OCI-LY7 (cell line): ENCODE results near the gene USP43. TPM values are rescaled to one million over a fixed set of nuclear protein-coding genes. Genes with fewer than 3 reads are reported as not detected.

Experiments used
- BruUV-seq: library from RNA; stranded (reverse); fragments of 400-500 nt; replicated peaks from 2 replicates; lab custom pipeline; 2021; lab: Mats Ljungman, UMichigan
- CTCF ChIA-PET: fragments of 300-600 bp; sonication (Branson Sonifier 250); formaldehyde crosslinking; loops from one replicate; lab custom pipeline; 2022; ENCODE audit warnings: antibody characterized with exemption; ENCODE audit not compliant: unreplicated experiment; lab: Charles Lee
- POLR2A ChIA-PET: fragments of 300-600 bp; sonication (Branson Sonifier 250); formaldehyde crosslinking; loops from one replicate; lab custom pipeline; 2022; ENCODE audit warnings: antibody characterized with exemption; lab: Charles Lee
- DNase-seq: peaks from one replicate; pipeline ENCODE4 v3.0.0-alpha.2; 2015; ENCODE audit warnings: low spot score
- H2AFZ ChIP-seq: fragments of 200-600 bp; sonication (generic), shearing (Covaris generic); 2 replicates; pipeline ENCODE4 v1.6.1; 2014; ENCODE audit warnings: mild to moderate bottlenecking, antibody characterized with exemption, low read length, moderate library complexity
- H3K27ac ChIP-seq: fragments of 200-600 bp; sonication (generic); 2 replicates; pipeline ENCODE4 v1.5.1; 2014; ENCODE audit warnings: mixed run types, low read depth, mild to moderate bottlenecking, moderate library complexity, low read length, inconsistent platforms; ENCODE audit not compliant: poor library complexity, severe bottlenecking
- H3K36me3 ChIP-seq: fragments of 200-600 bp; sonication (generic); 2 replicates; pipeline ENCODE4 v1.6.1; 2014; ENCODE audit warnings: mild to moderate bottlenecking, antibody characterized with exemption, low read length, moderate library complexity, mixed read lengths; ENCODE audit not compliant: insufficient read depth
- H3K4me1 ChIP-seq: fragments of 200-600 bp; sonication (generic); 2 replicates; pipeline ENCODE4 v1.5.1; 2014; ENCODE audit warnings: mild to moderate bottlenecking, low read length; ENCODE audit not compliant: insufficient read depth, poor library complexity, severe bottlenecking
- H3K4me2 ChIP-seq: fragments of 200-600 bp; sonication (generic); 2 replicates; pipeline ENCODE4 v1.6.1; 2014; ENCODE audit warnings: mild to moderate bottlenecking, low read length
- H3K4me3 ChIP-seq: fragments of 200-600 bp; sonication (generic); 2 replicates; pipeline ENCODE4 v1.5.1; 2014; ENCODE audit warnings: mild to moderate bottlenecking, low read depth, low read length; ENCODE audit not compliant: poor library complexity, severe bottlenecking
- H3K79me2 ChIP-seq: fragments of 200-600 bp; sonication (generic); 2 replicates; pipeline ENCODE4 v1.6.1; 2016; ENCODE audit warnings: low read depth, mild to moderate bottlenecking, low read length, moderate library complexity, mixed read lengths; ENCODE audit not compliant: insufficient read depth
- H3K9me2 ChIP-seq: fragments of 200-600 bp; sonication (generic); 2 replicates; pipeline ENCODE4 v1.6.1; 2016; ENCODE audit warnings: mild to moderate bottlenecking, low read length, mixed read lengths; ENCODE audit not compliant: insufficient read depth
- H3K9me3 ChIP-seq: fragments of 200-600 bp; sonication (generic); 2 replicates; pipeline ENCODE4 v1.6.1; 2014; ENCODE audit warnings: mild to moderate bottlenecking, mixed run types, low read length, mixed read lengths
- H4K20me1 ChIP-seq: fragments of 200-600 bp; sonication (generic); 2 replicates; pipeline ENCODE4 v1.6.1; 2014; ENCODE audit warnings: mild to moderate bottlenecking, antibody characterized with exemption, low read length, moderate library complexity, mixed read lengths; ENCODE audit not compliant: insufficient read depth
- EZH2phosphoT487 ChIP-seq: fragments of 200-600 bp; sonication (generic); IDR thresholded peaks from 2 replicates; pipeline ENCODE4 v1.6.1; 2018; ENCODE audit warnings: low read depth, borderline replicate concordance, mild to moderate bottlenecking, mixed run types, antibody characterized with exemption, low read length, moderate library complexity, mixed read lengths
- intact Hi-C: fragments of 100-400 bp; cut with micrococcal nuclease; formaldehyde crosslinking; loops from one replicate; pipeline ENCODE4 v1.10.0; 2022; ENCODE audit not compliant: unreplicated experiment
- total RNA-seq, 2 experiments: library from RNA; depleted of rRNA in 1 of 2; stranded (reverse); fragments of >200 nt in 1 of 2; shearing (Covaris generic) in 1 of 2; gene quantifications; 2 replicates each; pipeline ENCODE4 v1.2.3, GENCODE V29; 2014 to 2022
- TF ChIP-seq, protein P1 (sequence below): fragments of 200-600 bp; sonication (generic); conservative IDR thresholded peaks from 2 replicates; pipeline ENCODE4 v1.5.1; 2014; ENCODE audit warnings: mild to moderate bottlenecking, antibody characterized with exemption, low read length, moderate library complexity, mixed read lengths

The USP43 gene
- total RNA-seq, 2 experiments from 2014 or later, result 1.3 to 2.7 TPM

DNA sequence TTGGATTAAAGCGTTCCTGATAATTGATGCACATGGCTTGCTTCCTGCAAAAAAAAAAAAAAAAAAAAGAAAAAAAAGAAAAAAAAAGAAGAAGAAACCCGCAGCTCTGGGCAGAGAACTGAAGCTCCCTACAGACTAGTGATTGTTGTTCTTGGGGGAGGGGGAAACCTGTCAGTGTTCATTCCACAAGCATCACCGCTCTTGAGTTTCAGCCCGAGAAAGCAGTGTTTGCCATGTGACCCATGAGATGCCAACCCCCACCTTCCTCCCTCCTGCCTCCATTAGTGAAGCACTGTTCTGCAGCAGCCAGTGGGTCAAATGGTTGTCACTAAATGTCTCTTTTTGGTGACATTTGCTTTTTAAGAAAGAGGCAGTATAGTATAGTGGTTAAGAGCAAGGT is 1.7 kb downstream of the USP43 start:
- Histone ChIP-seq H3K4me3 (no peak overlapping the region), H3K36me3 (no peaks in the 10 kb centered on the region), H3K9me2 (no peaks in the 10 kb centered on the region), H2AFZ (no peak overlapping the region), H3K4me2 (no peak overlapping the region), H3K9me3 (no peaks in the 10 kb centered on the region), H4K20me1 (no peaks in the 10 kb centered on the region), H3K79me2 (no peaks in the 10 kb centered on the region), H3K27ac (no peak overlapping the region), H3K4me1 (peaks cover 11% of the 10 kb centered on the region)
- CTCF ChIA-PET, result no interaction called here
- POLR2A ChIA-PET, result no interaction called here
- TF ChIP-seq, protein P1, sequence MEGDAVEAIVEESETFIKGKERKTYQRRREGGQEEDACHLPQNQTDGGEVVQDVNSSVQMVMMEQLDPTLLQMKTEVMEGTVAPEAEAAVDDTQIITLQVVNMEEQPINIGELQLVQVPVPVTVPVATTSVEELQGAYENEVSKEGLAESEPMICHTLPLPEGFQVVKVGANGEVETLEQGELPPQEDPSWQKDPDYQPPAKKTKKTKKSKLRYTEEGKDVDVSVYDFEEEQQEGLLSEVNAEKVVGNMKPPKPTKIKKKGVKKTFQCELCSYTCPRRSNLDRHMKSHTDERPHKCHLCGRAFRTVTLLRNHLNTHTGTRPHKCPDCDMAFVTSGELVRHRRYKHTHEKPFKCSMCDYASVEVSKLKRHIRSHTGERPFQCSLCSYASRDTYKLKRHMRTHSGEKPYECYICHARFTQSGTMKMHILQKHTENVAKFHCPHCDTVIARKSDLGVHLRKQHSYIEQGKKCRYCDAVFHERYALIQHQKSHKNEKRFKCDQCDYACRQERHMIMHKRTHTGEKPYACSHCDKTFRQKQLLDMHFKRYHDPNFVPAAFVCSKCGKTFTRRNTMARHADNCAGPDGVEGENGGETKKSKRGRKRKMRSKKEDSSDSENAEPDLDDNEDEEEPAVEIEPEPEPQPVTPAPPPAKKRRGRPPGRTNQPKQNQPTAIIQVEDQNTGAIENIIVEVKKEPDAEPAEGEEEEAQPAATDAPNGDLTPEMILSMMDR, result no peak
- no peak for TF ChIP-seq EZH2phosphoT487
- BruUV-seq, result no TSS peak
- intact Hi-C loops, result no loop called here
- DNase-seq, result no peak

DNA sequence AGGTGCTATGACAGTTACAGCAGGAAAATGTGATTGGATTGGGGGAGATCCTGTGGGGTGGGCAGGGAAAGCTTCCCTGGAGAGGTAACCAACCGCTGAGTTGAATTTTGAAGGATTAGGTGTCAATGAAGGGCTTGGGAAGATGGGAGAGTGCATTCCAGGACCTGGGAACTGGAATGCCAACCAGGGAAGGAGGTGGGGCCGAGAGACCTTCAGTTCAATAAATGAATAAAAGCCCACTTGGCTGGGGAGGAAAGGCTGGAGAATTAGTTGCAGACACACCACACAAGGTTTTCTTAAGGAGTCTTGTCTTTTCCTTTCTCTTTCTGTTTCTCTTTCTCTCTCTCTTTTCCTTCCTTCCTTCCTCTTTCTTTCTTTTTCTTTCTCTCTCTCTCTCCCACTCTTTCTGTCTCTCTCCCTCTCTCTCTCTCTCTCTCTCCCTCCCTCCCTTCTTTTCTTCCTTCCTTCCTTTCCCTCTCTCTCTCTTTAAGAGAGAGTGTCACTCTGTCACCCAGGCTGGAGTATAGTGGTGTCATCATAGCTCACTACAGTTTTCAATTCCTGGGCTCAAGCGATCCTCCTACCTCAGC is 3.3 kb downstream of the USP43 start:
- CTCF ChIA-PET, result no interaction called here
- no TSS peak for BruUV-seq

More for the DNA sequence above, 3.3 kb downstream of the USP43 start:
- H2AFZ ChIP-seq, result no peak overlapping the region
- no peaks in the 10 kb centered on the region for H4K20me1 ChIP-seq
- TF ChIP-seq EZH2phosphoT487, result no peak
- TF ChIP-seq, protein P1, result no peak
- H3K9me3 ChIP-seq, result no peaks in the 10 kb centered on the region
- no peak overlapping the region for H3K4me3 ChIP-seq
- H3K36me3 ChIP-seq, result no peaks in the 10 kb centered on the region
- H3K9me2 ChIP-seq, result no peaks in the 10 kb centered on the region
- intact Hi-C loops, result no loop called here
- POLR2A ChIA-PET, result interaction anchor here (0.7 kb wide), 1 partner anchor 691 kb away, joined by 5 read pairs; no protein-coding TSS in a partner anchor
- no peak overlapping the region for H3K27ac ChIP-seq
- no peak for DNase-seq
- no peaks in the 10 kb centered on the region for H3K79me2 ChIP-seq
- H3K4me1 ChIP-seq, result peaks cover 11% of the 10 kb centered on the region
- H3K4me2 ChIP-seq, result no peak overlapping the region
